Activated T-cell treated with anti-CD3 and anti-CD28 coated beads, Interleukin-2, amount 50 U/mL, for 72 hours (primary cell): ENCODE results near the gene OASL. TPM values are rescaled to one million over a fixed set of nuclear protein-coding genes. Genes with fewer than 3 reads are reported as not detected.

ENCODE experiments used
- ATAC-seq, 2 donors: fragments of 150-1000 bp; cut with Tn5 transposase; replicated peaks in 1 of 2; 2 replicates each; pipeline ENCODE4 v1.10.0; 2021; ENCODE audit warnings: moderate library complexity in 2 of 2, mild to moderate bottlenecking in 1 of 2
- DNase-seq, 2 donors: peaks; one replicate each; pipeline ENCODE4 v3.0.0; 2021 to 2022; ENCODE audit warnings: mixed read lengths in 1 of 2
- H3K27ac Mint-ChIP-seq: one replicate; pipeline ENCODE4 v1.8.0; 2022; ENCODE audit warnings: mild to moderate bottlenecking, moderate library complexity, mixed read lengths
- H3K27me3 Mint-ChIP-seq: one replicate; pipeline ENCODE4 v1.8.0; 2022; ENCODE audit warnings: low read depth, mixed read lengths
- H3K36me3 Mint-ChIP-seq, 2 donors: one replicate each; pipeline ENCODE4 v1.8.0; 2022; ENCODE audit warnings: mixed read lengths in 2 of 2, mild to moderate bottlenecking in 1 of 2; ENCODE audit not compliant: insufficient read depth in 2 of 2
- H3K4me1 Mint-ChIP-seq: one replicate; pipeline ENCODE4 v1.8.0; 2022; ENCODE audit warnings: low read depth, mixed read lengths
- H3K4me3 Mint-ChIP-seq, 2 donors: one replicate each; pipeline ENCODE4 v1.8.0; 2022; ENCODE audit warnings: mild to moderate bottlenecking in 2 of 2, mixed read lengths in 2 of 2, moderate library complexity in 2 of 2
- H3K9me3 Mint-ChIP-seq, 2 donors: one replicate each; pipeline ENCODE4 v1.8.0; 2022; ENCODE audit warnings: mixed read lengths in 2 of 2
- total RNA-seq, 2 donors: library from RNA; stranded (reverse); gene quantifications; one replicate each; pipeline ENCODE4 v1.2.3, GENCODE V29; 2022

The OASL gene
- total RNA-seq, 2 donors from 2014 or later, result 13.6 to 45.1 TPM

DNA sequence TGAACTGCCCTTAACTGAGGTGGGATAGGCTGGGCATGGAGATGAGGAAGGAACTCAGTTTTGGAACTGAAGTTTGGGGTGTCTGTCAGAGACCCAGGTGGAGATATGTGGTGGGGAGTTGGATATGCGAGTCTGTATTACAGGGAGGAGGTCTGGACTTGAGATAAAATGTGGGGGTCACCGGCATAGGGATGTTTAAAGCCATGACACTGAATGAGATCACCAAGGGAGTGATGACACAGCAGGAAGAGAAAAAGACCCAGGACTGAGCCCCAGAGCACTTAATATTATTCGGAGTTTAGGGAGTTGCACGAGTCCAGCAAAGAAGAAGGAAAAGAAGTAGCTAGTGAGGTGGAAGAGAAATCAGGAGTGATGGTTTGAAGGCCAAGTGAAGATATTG is 4.0 kb upstream of the OASL start:
- no peak overlapping the region for H3K4me3 Mint-ChIP-seq
- H3K27me3 Mint-ChIP-seq, result peaks cover 40% of the 10 kb centered on the region
- no peak for DNase-seq
- no peak for ATAC-seq
- H3K27ac Mint-ChIP-seq, result no peak overlapping the region
- H3K36me3 Mint-ChIP-seq, result peaks cover 0 to 2% of the 10 kb centered on the region in 2 donors
- H3K9me3 Mint-ChIP-seq, result no peaks in the 10 kb centered on the region
- peaks cover 44% of the 10 kb centered on the region for H3K4me1 Mint-ChIP-seq

DNA sequence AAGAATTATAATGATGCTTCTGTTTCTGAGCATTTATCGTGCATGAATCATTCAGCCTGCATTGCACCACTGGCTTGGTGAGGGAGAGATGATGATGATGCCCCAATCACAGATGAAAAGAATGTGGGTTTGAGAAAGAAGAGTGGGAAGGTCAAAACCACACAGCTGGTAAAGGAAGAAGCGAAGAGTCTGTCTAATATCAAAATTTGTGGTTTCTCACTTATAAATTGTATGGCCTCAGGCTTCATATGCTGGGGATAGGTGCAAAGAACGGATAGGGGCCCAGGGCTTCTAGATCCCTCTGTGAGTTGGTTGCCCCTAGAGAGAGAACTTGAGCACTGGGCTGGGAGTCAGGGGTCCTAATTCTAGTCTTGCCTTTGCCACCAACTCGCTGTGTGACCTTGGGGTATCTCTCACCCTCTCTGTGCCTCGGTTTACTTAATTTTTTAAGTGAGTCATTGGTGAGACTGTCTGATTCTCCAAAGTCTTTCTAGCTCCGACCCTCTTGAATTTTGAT is 2.2 kb downstream of the OASL start:
- Mint-ChIP-seq H3K4me3 (peak overlapping the region; percentile 83 to 94), H3K4me1 (peaks cover 70% of the 10 kb centered on the region), H3K9me3 (no peaks in the 10 kb centered on the region), H3K27me3 (peaks cover 13% of the 10 kb centered on the region), H3K36me3 (peaks cover 0 to 2% of the 10 kb centered on the region in 2 donors), H3K27ac (peak overlapping the region; percentile 61)
- peak; percentile 49 to 55 for ATAC-seq
- DNase-seq, result peak; percentile 61 to 64

DNA sequence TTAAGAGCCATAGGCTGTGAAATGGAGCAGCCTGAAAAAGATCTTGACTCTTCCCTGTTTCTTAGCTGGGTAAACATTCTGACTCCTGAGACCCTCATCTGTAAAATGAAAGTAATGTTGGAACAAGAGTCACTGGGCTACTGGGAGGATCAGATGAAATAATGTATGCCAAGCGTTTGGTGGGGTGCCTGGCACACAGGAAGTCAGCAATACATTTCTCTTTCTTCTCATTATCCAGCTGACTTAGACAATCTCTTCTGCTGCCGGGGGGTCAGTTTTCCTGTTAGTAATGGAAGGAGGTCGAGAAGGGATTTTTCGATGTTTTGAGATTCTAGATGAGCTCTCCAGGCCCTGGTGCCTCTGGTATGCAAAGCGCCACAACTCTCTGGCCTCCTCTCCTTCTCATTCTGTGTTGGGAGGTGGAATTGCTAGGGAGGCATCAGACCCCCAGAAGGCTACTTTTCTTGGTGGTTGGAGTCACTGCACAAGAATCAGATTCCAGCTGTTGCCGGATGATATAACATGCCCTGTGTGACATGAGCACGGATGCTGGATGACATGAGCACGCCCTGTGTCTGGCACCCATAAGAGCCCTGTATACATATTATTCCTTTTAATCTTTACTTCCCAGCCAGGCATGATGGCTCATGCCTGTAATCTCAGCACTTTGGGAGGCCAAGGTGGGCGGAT is 4.3 kb downstream of the OASL start:
- Mint-ChIP-seq H3K4me1 (peaks cover 73% of the 10 kb centered on the region), H3K4me3 (peak overlapping the region; percentile 66 to 81), H3K9me3 (no peaks in the 10 kb centered on the region), H3K36me3 (peaks cover 0 to 2% of the 10 kb centered on the region in 2 donors), H3K27ac (peak overlapping the region; percentile 73), H3K27me3 (no peaks in the 10 kb centered on the region)
- ATAC-seq, result no peak
- DNase-seq, result no peak

DNA sequence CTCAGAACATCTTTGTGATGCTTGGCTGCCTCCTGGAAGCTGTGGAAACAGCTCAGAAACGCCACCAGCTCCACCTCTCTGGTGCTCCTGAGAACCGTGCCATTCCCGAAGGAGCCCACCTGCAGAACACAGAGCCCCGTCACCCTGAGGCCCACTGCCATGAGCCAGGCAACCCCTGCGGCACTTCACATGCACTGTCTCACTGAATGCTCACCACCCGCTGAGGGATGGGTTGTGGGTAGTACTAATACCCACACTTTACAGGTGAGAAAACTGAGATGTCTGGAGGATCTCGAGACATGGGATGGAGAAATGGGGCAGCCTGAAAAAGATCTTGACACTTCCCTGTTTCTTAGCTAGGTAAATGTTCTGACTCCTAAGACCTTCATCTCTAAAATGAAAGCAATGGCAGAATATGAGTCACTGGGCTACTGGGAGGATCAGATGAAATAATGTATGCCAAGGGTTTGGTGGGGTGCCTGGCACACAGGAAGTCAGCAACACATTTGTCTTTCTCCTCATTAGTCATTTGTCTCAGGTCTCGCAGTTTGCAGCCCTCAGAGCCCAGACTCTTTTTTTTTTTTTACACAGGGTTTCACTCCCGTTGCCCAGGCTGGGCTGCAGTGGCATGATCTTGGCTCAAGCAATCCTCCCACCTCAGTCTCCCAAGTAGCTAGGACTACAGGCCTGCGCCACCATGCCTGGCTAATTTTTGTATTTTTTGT is 5.3 kb downstream of the OASL start:
- peak overlapping the region; percentile 66 to 81 for H3K4me3 Mint-ChIP-seq
- peak overlapping the region; percentile 14 for H3K27ac Mint-ChIP-seq
- no peaks in the 10 kb centered on the region for H3K27me3 Mint-ChIP-seq
- H3K4me1 Mint-ChIP-seq, result peaks cover 63% of the 10 kb centered on the region
- no peaks in the 10 kb centered on the region for H3K9me3 Mint-ChIP-seq
- H3K36me3 Mint-ChIP-seq, result no peaks in the 10 kb centered on the region
- DNase-seq (peak; percentile 67 to 79), ATAC-seq (peak; percentile 82 to 88)

GRCh38 chr12:121030576-121031212 is 8.4 kb downstream of the OASL start:
- no peaks in the 10 kb centered on the region for H3K36me3 Mint-ChIP-seq
- no peaks in the 10 kb centered on the region for H3K9me3 Mint-ChIP-seq
- H3K4me1 Mint-ChIP-seq, result peaks cover 39% of the 10 kb centered on the region
- ATAC-seq (no peak), DNase-seq (no peak)
- H3K4me3 Mint-ChIP-seq, result no peak overlapping the region
- no peaks in the 10 kb centered on the region for H3K27me3 Mint-ChIP-seq
- no peak overlapping the region for H3K27ac Mint-ChIP-seq

DNA sequence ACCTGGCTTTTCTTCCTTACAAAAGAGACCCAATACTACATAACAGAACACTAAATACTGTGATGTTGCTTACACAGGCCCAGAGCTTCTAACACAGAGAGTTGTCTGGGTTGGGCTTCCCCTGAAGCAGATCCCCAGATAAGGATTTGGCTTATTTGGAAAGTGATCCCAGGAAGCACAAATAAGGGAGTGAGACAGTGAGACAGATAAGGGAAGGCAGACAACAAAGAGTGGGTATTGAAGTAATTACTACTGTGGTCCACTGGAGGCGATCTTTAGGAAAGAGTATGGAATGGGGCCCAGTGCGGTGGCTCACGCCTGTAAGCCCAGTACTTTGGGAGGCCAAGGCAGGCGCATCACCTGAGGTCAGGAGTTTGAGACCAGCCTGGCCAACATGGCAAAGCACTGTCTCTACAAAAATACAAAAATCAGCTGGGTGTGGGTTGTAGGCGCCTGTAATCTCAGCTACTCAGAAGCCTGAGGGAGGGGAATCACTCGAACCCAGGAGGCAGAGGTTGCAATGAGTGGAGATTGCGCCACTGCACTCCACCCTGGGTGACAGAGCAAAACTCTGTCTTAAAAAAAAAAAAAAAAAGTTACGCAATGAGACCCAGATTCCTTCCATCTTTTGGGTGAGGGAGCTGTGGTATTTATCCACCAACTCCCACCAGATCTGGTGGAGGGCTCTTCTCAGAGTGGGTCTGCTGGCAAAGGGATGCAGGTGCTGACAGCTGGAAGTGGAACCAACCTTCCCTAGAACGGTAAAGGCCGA is 12.6 kb downstream of the OASL start:
- DNase-seq, result no peak
- ATAC-seq, result no peak
- Mint-ChIP-seq H3K9me3 (no peaks in the 10 kb centered on the region), H3K27me3 (no peaks in the 10 kb centered on the region), H3K27ac (no peak overlapping the region), H3K36me3 (no peaks in the 10 kb centered on the region), H3K4me1 (peaks cover 4% of the 10 kb centered on the region), H3K4me3 (no peak overlapping the region)

DNA sequence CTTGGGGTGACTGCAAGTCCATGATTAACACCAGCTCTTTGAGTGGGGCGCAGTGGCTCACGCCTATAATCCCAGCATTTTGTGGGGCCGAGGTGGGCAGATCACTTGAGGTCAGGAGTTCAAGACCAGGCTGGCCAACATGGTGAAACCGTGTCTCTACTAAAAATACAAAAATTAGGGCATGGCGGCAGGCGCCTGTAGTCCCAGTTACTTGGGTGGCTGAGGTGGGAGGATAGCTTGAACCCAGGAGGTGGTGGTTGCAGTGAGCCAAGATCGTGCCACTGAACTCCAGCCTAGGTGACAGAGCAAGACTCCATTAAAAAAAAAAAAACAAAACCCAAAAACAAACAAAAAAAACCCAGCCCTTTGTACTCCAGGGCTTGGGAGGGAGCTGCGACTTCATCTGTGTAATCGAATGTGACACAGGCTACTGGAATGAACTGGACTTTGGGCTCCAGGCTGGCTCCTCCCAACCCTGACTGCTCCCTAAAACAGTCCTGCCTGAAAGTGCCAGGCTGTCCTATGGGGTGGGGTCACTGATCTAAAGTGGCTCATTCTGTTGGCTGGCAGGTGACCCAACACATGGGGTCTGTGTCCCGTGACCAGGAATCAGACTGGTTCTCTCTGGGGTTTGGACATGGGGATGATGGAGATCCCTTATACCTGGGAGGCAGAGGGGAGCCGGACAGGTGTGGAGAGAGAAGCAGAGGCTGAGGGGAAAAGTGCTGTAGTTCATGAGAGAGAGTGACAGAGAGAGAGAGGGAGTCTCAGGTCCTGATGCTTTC is 13.4 kb downstream of the OASL start:
- Mint-ChIP-seq H3K4me3 (no peak overlapping the region), H3K9me3 (no peaks in the 10 kb centered on the region), H3K36me3 (no peaks in the 10 kb centered on the region), H3K27me3 (no peaks in the 10 kb centered on the region), H3K4me1 (no peaks in the 10 kb centered on the region), H3K27ac (no peak overlapping the region)
- DNase-seq, result no peak
- no peak for ATAC-seq

DNA sequence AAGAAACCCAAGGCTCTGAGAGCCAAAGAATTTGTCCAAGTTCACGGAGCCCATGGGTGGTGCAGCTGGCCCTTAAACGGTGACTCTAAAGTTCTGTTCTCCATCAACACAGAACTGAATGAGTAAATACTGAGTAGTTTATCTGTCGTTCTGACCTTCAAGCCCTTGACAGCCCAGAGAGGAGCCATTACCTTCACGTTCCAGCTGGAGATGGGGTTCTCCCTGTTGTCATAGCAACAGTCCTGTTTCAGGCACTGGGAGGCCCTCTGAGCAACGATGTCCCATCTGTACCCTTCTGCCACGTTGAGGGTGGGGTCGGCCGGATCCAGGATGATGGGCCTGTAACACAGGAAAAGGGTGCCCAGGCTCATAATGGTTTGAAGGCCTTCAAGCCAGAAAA is 15.2 kb downstream of the OASL start:
- H3K27ac Mint-ChIP-seq, result no peak overlapping the region
- DNase-seq (no peak), ATAC-seq (no peak)
- no peaks in the 10 kb centered on the region for H3K36me3 Mint-ChIP-seq
- no peaks in the 10 kb centered on the region for H3K9me3 Mint-ChIP-seq
- H3K4me3 Mint-ChIP-seq, result no peak overlapping the region
- no peaks in the 10 kb centered on the region for H3K27me3 Mint-ChIP-seq
- no peaks in the 10 kb centered on the region for H3K4me1 Mint-ChIP-seq

GRCh38 chr12:121022713-121023112 is 16.3 kb downstream of the OASL start:
- no peaks in the 10 kb centered on the region for H3K9me3 Mint-ChIP-seq
- DNase-seq, result no peak
- no peak overlapping the region for H3K27ac Mint-ChIP-seq
- no peaks in the 10 kb centered on the region for H3K27me3 Mint-ChIP-seq
- H3K4me1 Mint-ChIP-seq, result no peaks in the 10 kb centered on the region
- H3K4me3 Mint-ChIP-seq, result no peak overlapping the region
- H3K36me3 Mint-ChIP-seq, result no peaks in the 10 kb centered on the region
- no peak for ATAC-seq

GRCh38 chr12:121021754-121022153 is 17.3 kb downstream of the OASL start:
- no peaks in the 10 kb centered on the region for H3K36me3 Mint-ChIP-seq
- H3K4me1 Mint-ChIP-seq, result no peaks in the 10 kb centered on the region
- ATAC-seq (no peak), DNase-seq (no peak)
- no peak overlapping the region for H3K27ac Mint-ChIP-seq
- H3K9me3 Mint-ChIP-seq, result no peaks in the 10 kb centered on the region
- no peak overlapping the region for H3K4me3 Mint-ChIP-seq
- no peaks in the 10 kb centered on the region for H3K27me3 Mint-ChIP-seq

- Mint-ChIP-seq H3K27ac (no peak overlapping the region), H3K36me3 (peaks cover 3 to 5% of the 10 kb centered on the region in 2 donors), H3K4me1 (peaks cover 16% of the 10 kb centered on the region), H3K4me3 (no peak overlapping the region), H3K27me3 (no peaks in the 10 kb centered on the region), H3K9me3 (no peaks in the 10 kb centered on the region)
- DNase-seq, result no peak
- no peak for ATAC-seq
Observed at GRCh38 chr12:121018860-121019617, 20.0 kb downstream of the OASL start.
